Pancreas (tissue), 10 donors: ENCODE data around the gene USP48. TPM values are rescaled to one million over a fixed set of nuclear protein-coding genes. Genes with fewer than 3 reads are reported as not detected.
A peak's percentile ranks its signal among the peaks of the same experiment; 100 is the strongest.

ENCODE experiments used
- ATAC-seq, 4 donors: fragments of 200-7000 bp; cut with Tn5 transposase; one replicate each; pipeline versions ENCODE4 v1.8.0 to v1.9.1; 2020; ENCODE audit warnings: mild to moderate bottlenecking in 4 of 4, moderate library complexity in 4 of 4
- DNase-seq, 6 donors: peaks; one replicate each; pipeline ENCODE4 v3.0.0-alpha.2; 2020
- FAIRE-seq: peaks from 2 replicates; lab custom pipeline; 2012; peaks lifted over from hg19 to GRCh38; lab: Jason Lieb, UNC
- H3K27ac ChIP-seq, 4 donors: fragments of 200-600 bp; sonication (generic); 1 replicate in 3 of 4; 2 replicates in 1 of 4; pipeline versions ENCODE4 v1.5.0 to v1.8.0; 2020
- H3K27me3 ChIP-seq, 4 donors: fragments of 200-600 bp; one replicate each; pipeline ENCODE4 v1.8.0; 2021
- H3K36me3 ChIP-seq, 3 donors: fragments of 200-600 bp; sonication (generic) in 1 of 3; one replicate each; pipeline versions ENCODE4 v1.5.0 to v1.8.0; 2020 to 2021
- H3K4me1 ChIP-seq, 3 donors: fragments of 200-600 bp; one replicate each; pipeline ENCODE4 v1.8.0; 2021
- H3K4me3 ChIP-seq, 4 donors: fragments of 200-600 bp; sonication (generic) in 2 of 4; one replicate each; pipeline versions ENCODE4 v1.5.0 to v1.8.0; 2020 to 2021
- H3K9me3 ChIP-seq, 4 donors: fragments of 200-600 bp; one replicate each; pipeline ENCODE4 v1.8.0; 2021
- WGBS, 2 donors: extraction: QIAGEN DNeasy Blood & Tissue Kit; methylation state at CpG; one replicate each; pipeline ENCODE4 v1.1.7; 2013; 5-methylcytosine and 5-hydroxymethylcytosine counted together
- intact Hi-C, 3 donors: fragments of 100-400 bp; cut with DNase I; formaldehyde crosslinking; loops; one replicate each; pipeline versions ENCODE4 v1.11.1 to v1.14.2; 2022
- polyA plus RNA-seq, 2 donors: library from polyadenylated mRNA; stranded (reverse); fragments of 200-250 nt; gene quantifications; one replicate each; pipeline ENCODE4 v1.2.3, GENCODE V29; 2013
- total RNA-seq, 6 donors: library from RNA; stranded (reverse); fragmentation: NEBNext Ultra II Directional in 4 of 6; extraction: Animal tissue kit (Norgen Biotek cat#: 25700) in 4 of 6; gene quantifications; one replicate each; pipeline versions ENCODE4 v1.2.1 to v1.2.4, GENCODE V29; 2021 to 2023
- TF ChIP-seq, protein P1 (sequence below), 4 donors: fragments of 200-600 bp; sonication (generic) in 3 of 4; IDR thresholded peaks; one replicate each; pipeline versions ENCODE4 v1.5.0 to v1.8.0; 2021; ENCODE audit warnings: antibody characterized with exemption in 4 of 4
- donor health status: healthy with polysubstance abuse.
- donor health status: DM: no; HTN: no; CAD: no; lungs with moderate emphysema.
- donor health status: DM: no; HTN: no; CAD: no.
- donor health status: control.
- donor health status: control.
- donor health status: Bipolar disorder and iron deficiency.
- donor health status: DM: yes; HTN: yes; CAD: no.
- donor health status: DM: no; HTN: no; CAD: no.
- donor health status: DM: no; HTN: no; CAD: no.
- donor health status: DM: yes; HTN: yes; CAD: no.

The USP48 gene
- total and polyA plus RNA-seq, 8 donors = 14.9 to 30.6 (median 25.9) TPM

GRCh38 chr1:21716169-21716568 lies 66.8 kb downstream of the USP48 start:
- no peaks in the 10 kb centered on the region for H3K9me3 ChIP-seq
- intact Hi-C loops = no loop called here
- peaks cover 0 to 40% (median 12%) of the 10 kb centered on the region in 3 donors for H3K36me3 ChIP-seq
- WGBS, 2 donors = 80 to 81% methylated on average over 2 of the region's 2 CpGs
- no peak overlapping the region for H3K4me3 ChIP-seq
- H3K27ac ChIP-seq = no peak overlapping the region
- DNase-seq = no peak
- no peaks in the 10 kb centered on the region for H3K4me1 ChIP-seq
- ATAC-seq = no peak
- no peak for FAIRE-seq
- TF ChIP-seq, protein P1, sequence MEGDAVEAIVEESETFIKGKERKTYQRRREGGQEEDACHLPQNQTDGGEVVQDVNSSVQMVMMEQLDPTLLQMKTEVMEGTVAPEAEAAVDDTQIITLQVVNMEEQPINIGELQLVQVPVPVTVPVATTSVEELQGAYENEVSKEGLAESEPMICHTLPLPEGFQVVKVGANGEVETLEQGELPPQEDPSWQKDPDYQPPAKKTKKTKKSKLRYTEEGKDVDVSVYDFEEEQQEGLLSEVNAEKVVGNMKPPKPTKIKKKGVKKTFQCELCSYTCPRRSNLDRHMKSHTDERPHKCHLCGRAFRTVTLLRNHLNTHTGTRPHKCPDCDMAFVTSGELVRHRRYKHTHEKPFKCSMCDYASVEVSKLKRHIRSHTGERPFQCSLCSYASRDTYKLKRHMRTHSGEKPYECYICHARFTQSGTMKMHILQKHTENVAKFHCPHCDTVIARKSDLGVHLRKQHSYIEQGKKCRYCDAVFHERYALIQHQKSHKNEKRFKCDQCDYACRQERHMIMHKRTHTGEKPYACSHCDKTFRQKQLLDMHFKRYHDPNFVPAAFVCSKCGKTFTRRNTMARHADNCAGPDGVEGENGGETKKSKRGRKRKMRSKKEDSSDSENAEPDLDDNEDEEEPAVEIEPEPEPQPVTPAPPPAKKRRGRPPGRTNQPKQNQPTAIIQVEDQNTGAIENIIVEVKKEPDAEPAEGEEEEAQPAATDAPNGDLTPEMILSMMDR (IDR thresholded peaks at IDR 0.05) = no peak
- H3K27me3 ChIP-seq = no peaks in the 10 kb centered on the region

GRCh38 chr1:21707891-21708290 lies 75.1 kb downstream of the USP48 start:
- H3K4me3 ChIP-seq = no peak overlapping the region
- intact Hi-C loops = no loop called here
- WGBS, 2 donors = 83% methylated on average over 4 of the region's 4 CpGs
- ATAC-seq (peak in 1 of 4 donors; percentile 24), DNase-seq (no peak), FAIRE-seq (no peak)
- TF ChIP-seq, protein P1 (IDR thresholded peaks at IDR 0.05) = no peak
- no peaks in the 10 kb centered on the region for H3K27me3 ChIP-seq
- peaks cover 0 to 25% (median 12%) of the 10 kb centered on the region in 3 donors for H3K36me3 ChIP-seq
- H3K9me3 ChIP-seq = no peaks in the 10 kb centered on the region
- no peaks in the 10 kb centered on the region for H3K4me1 ChIP-seq
- H3K27ac ChIP-seq = no peak overlapping the region

- Histone ChIP-seq H3K4me1 (no peaks in the 10 kb centered on the region), H3K4me3 (no peak overlapping the region), H3K27me3 (no peaks in the 10 kb centered on the region), H3K27ac (no peak overlapping the region), H3K36me3 (peaks cover 0 to 26% (median 12%) of the 10 kb centered on the region in 3 donors), H3K9me3 (no peaks in the 10 kb centered on the region)
- intact Hi-C loops = no loop called here
- WGBS, 2 donors = 50 to 60% methylated on average over 5 of the region's 5 CpGs
- DNase-seq (no peak), ATAC-seq (no peak), FAIRE-seq (no peak)
- TF ChIP-seq, protein P1 (IDR thresholded peaks at IDR 0.05) = no peak
Observed at GRCh38 chr1:21707086-21707840, 75.7 kb downstream of the USP48 start.

- Histone ChIP-seq H3K27ac (no peak overlapping the region), H3K4me1 (no peaks in the 10 kb centered on the region), H3K27me3 (no peaks in the 10 kb centered on the region), H3K4me3 (no peak overlapping the region), H3K9me3 (no peaks in the 10 kb centered on the region), H3K36me3 (peaks cover 0 to 26% (median 12%) of the 10 kb centered on the region in 3 donors)
- FAIRE-seq = no peak
- TF ChIP-seq, protein P1 (IDR thresholded peaks at IDR 0.05) = no peak
- no peak for DNase-seq
- ATAC-seq = peak in 2 of 4 donors; percentile 46 to 66
- intact Hi-C loops = no loop called here
- 75 to 82% methylated on average over 8 of the region's 8 CpGs for WGBS, 2 donors
Observed at GRCh38 chr1:21706151-21706835, 76.7 kb downstream of the USP48 start.
